Stimulated activated CD8-positive, alpha-beta memory T cell treated with anti-CD3 and anti-CD28 coated beads, Interleukin-12 subunit alpha, Interleukin-12 subunit beta, amount 100 ng/mL, for 24 hours (primary cell): ENCODE data around the gene EXOC8.
"Not testable (repeated sequence)": the region's sequence is repeated elsewhere in the genome, so short reads cannot be mapped to it uniquely, and the experiment has no call there.

Source experiments
- DNase-seq: peaks from one replicate; pipeline ENCODE4 v3.0.0-alpha.2; 2020; ENCODE audit errors: extremely low read depth

Gene EXOC8

GRCh38 chr1:231353086-231353485 is 15.4 kb upstream of the EXOC8 start:
- DNase-seq: no peak

- DNase-seq: no peak
Observed at GRCh38 chr1:231351816-231352215, 14.2 kb upstream of the EXOC8 start.

- not testable (repeated sequence) for DNase-seq
Observed at GRCh38 chr1:231348856-231349255, 11.2 kb upstream of the EXOC8 start.

GRCh38 chr1:231348442-231348841 is 10.8 kb upstream of the EXOC8 start:
- no peak for DNase-seq

- DNase-seq: no peak
Observed at GRCh38 chr1:231347961-231348360, 10.3 kb upstream of the EXOC8 start.

- DNase-seq: no peak
Observed at GRCh38 chr1:231340328-231341013, 2.8 kb upstream of the EXOC8 start.

GRCh38 chr1:231338270-231339128 is 847 bp upstream of the EXOC8 start, which contains the start of gene SPRTN:
TSS of gene SPRTN (plus strand) at chr1:231338293. CDS start at chr1:231338384, 91 bp downstream.
- no peak for DNase-seq

GRCh38 chr1:231337043-231337471 is 595 bp downstream of the EXOC8 start:
- DNase-seq: no peak

- DNase-seq: no peak
Observed at GRCh38 chr1:231335663-231336602, 1.7 kb downstream of the EXOC8 start.

GRCh38 chr1:231334952-231335351 is 2.7 kb downstream of the EXOC8 start:
- no peak for DNase-seq

- DNase-seq: no peak
Observed at GRCh38 chr1:231334079-231334666, 3.5 kb downstream of the EXOC8 start.

GRCh38 chr1:231332761-231333160 is 4.9 kb downstream of the EXOC8 start:
- no peak for DNase-seq

- no peak for DNase-seq
Observed at GRCh38 chr1:231329483-231329882, 8.2 kb downstream of the EXOC8 start.

- no peak for DNase-seq
Observed at GRCh38 chr1:231327617-231328016, 10.0 kb downstream of the EXOC8 start.

- DNase-seq: no peak
Observed at GRCh38 chr1:231326248-231326647, 11.4 kb downstream of the EXOC8 start.

GRCh38 chr1:231324660-231325059 is 13.0 kb downstream of the EXOC8 start:
- DNase-seq: no peak

- no peak for DNase-seq
Observed at GRCh38 chr1:231322880-231323530, 14.6 kb downstream of the EXOC8 start.

- DNase-seq: no peak
Observed at GRCh38 chr1:231319080-231319479, 18.6 kb downstream of the EXOC8 start.

GRCh38 chr1:231318568-231318967 is 19.1 kb downstream of the EXOC8 start:
- DNase-seq: no peak

- no peak for DNase-seq
Observed at GRCh38 chr1:231318015-231318355, 19.7 kb downstream of the EXOC8 start.
